Fibroblast of lung (primary cell): Measurements from ENCODE around the gene ERFE. TPM values are rescaled to one million over a fixed set of nuclear protein-coding genes. Genes with fewer than 3 reads are reported as not detected.

Experiments used
- DNase-seq, 2 donors: peaks; one replicate each; pipeline versions ENCODE4 v3.0.0 to v3.0.0-alpha.2; 2010; ENCODE audit warnings: low read depth in 2 of 2
- H2AFZ ChIP-seq: 2 replicates; pipeline ENCODE4 v1.5.1; 2012; ENCODE audit warnings: low read length, control low read depth, inconsistent platforms
- H3K27ac ChIP-seq: 2 replicates; pipeline ENCODE4 v1.5.1; 2011; ENCODE audit warnings: low read length, control low read depth; ENCODE audit not compliant: insufficient read depth
- H3K27me3 ChIP-seq: 2 replicates; pipeline ENCODE4 v1.5.1; 2011; ENCODE audit warnings: mild to moderate bottlenecking, low read length; ENCODE audit not compliant: control insufficient read depth, insufficient read depth
- H3K36me3 ChIP-seq: 2 replicates; pipeline ENCODE4 v1.5.1; 2011; ENCODE audit warnings: low read length; ENCODE audit not compliant: control insufficient read depth, insufficient read depth
- H3K4me1 ChIP-seq: 2 replicates; pipeline ENCODE4 v1.5.1; 2011; ENCODE audit warnings: low read length; ENCODE audit not compliant: control insufficient read depth, insufficient read depth; ENCODE audit errors: extremely low read depth
- H3K4me2 ChIP-seq: 2 replicates; pipeline ENCODE4 v1.5.1; 2011; ENCODE audit warnings: low read length, control low read depth; ENCODE audit not compliant: insufficient read depth; ENCODE audit errors: extremely low read depth
- H3K4me3 ChIP-seq, 4 experiments: fragments of 200-600 bp in 1 of 4; sonication (generic) in 1 of 4; replicated peaks in 1 of 4; 2 replicates each; pipeline ENCODE4 v1.5.1; 2011 to 2016; ENCODE audit warnings: low read length in 4 of 4, low read depth in 3 of 4, mild to moderate bottlenecking in 3 of 4, control low read depth in 2 of 4, inconsistent platforms in 1 of 4, mixed read lengths in 1 of 4; ENCODE audit not compliant: insufficient read depth in 1 of 4; ENCODE audit errors: control extremely low read depth in 1 of 4
- H3K79me2 ChIP-seq: 2 replicates; pipeline ENCODE4 v1.5.1; 2012; ENCODE audit warnings: mild to moderate bottlenecking, low read length, inconsistent platforms; ENCODE audit not compliant: control insufficient read depth, insufficient read depth
- H3K9ac ChIP-seq: 2 replicates; pipeline ENCODE4 v1.5.1; 2011; ENCODE audit warnings: mild to moderate bottlenecking, low read length, control low read depth; ENCODE audit not compliant: insufficient read depth
- H3K9me3 ChIP-seq: 2 replicates; pipeline ENCODE4 v1.5.1; 2012; ENCODE audit warnings: low read depth, low read length; ENCODE audit not compliant: control insufficient read depth, insufficient read depth
- H4K20me1 ChIP-seq: 2 replicates; pipeline ENCODE4 v1.5.1; 2011; ENCODE audit warnings: low read length; ENCODE audit not compliant: control insufficient read depth, insufficient read depth; ENCODE audit errors: extremely low read depth
- CTCF ChIP-seq, 2 donors: IDR thresholded peaks in 1 of 2; conservative IDR thresholded peaks in 1 of 2; 1 replicate in 1 of 2; 2 replicates in 1 of 2; pipeline ENCODE4 v1.5.1; 2011 to 2012; ENCODE audit warnings: low read length in 2 of 2, control low read depth in 1 of 2, inconsistent platforms in 1 of 2, low read depth in 1 of 2, mild to moderate bottlenecking in 1 of 2
- EZH2 ChIP-seq: IDR thresholded peaks from 2 replicates; pipeline ENCODE4 v1.5.1; 2012; ENCODE audit warnings: low read length, control low read depth, mild to moderate bottlenecking; ENCODE audit errors: missing control alignments
- polyA plus RNA-seq, 2 donors: library from polyadenylated mRNA; depleted of rRNA in 1 of 2; stranded (reverse) in 1 of 2; unstranded in 1 of 2; fragments of >200 nt; gene quantifications; 2 replicates each; pipeline ENCODE4 v1.2.1, GENCODE V29; 2011 to 2012; ENCODE audit warnings: missing spikeins in 1 of 2
- total RNA-seq: library from RNA; depleted of rRNA; stranded (reverse); fragments of >200 nt; gene quantifications from 2 replicates; pipeline ENCODE4 v1.2.1, GENCODE V29; 2014

ERFE gene
- total and polyA plus RNA-seq, 2 donors (not counting 1 experiment from before 2014, with no cell fraction given), result 1.5 to 8.3 TPM

- Histone ChIP-seq H3K36me3 (no peaks in the 10 kb centered on the region), H3K27me3 (peaks cover 9% of the 10 kb centered on the region), H3K9ac (no peak overlapping the region), H2AFZ (no peak overlapping the region), H3K4me2 (no peak overlapping the region), H3K4me1 (peaks cover 4% of the 10 kb centered on the region), H4K20me1 (no peaks in the 10 kb centered on the region), H3K27ac (no peak overlapping the region), H3K9me3 (no peaks in the 10 kb centered on the region), H3K4me3 (no peak overlapping the region), H3K79me2 (no peaks in the 10 kb centered on the region)
- TF ChIP-seq EZH2 (no peak), CTCF (conservative IDR thresholded peaks at IDR 0.05 in 1 of 2, IDR thresholded peaks at IDR 0.05 in 1 of 2; ENCODE audit: low read depth in 1 of 2, low read length in 2 of 2) (no peak)
- DNase-seq, result no peak
Observed at GRCh38 chr2:238122287-238123217, 36.2 kb upstream of the ERFE start.

GRCh38 chr2:238123218-238123971 is 35.4 kb upstream of the ERFE start:
- peaks cover 4% of the 10 kb centered on the region for H3K4me1 ChIP-seq
- no peaks in the 10 kb centered on the region for H3K9me3 ChIP-seq
- DNase-seq, result no peak
- no peak for TF ChIP-seq CTCF (conservative IDR thresholded peaks at IDR 0.05 in 1 of 2, IDR thresholded peaks at IDR 0.05 in 1 of 2; ENCODE audit: low read depth in 1 of 2, low read length in 2 of 2)
- no peak for TF ChIP-seq EZH2
- H3K27ac ChIP-seq, result no peak overlapping the region
- H3K4me3 ChIP-seq, result no peak overlapping the region
- H2AFZ ChIP-seq, result no peak overlapping the region
- no peak overlapping the region for H3K4me2 ChIP-seq
- H3K79me2 ChIP-seq, result no peaks in the 10 kb centered on the region
- no peaks in the 10 kb centered on the region for H3K36me3 ChIP-seq
- peaks cover 7% of the 10 kb centered on the region for H3K27me3 ChIP-seq
- no peaks in the 10 kb centered on the region for H4K20me1 ChIP-seq
- H3K9ac ChIP-seq, result no peak overlapping the region

GRCh38 chr2:238123991-238124470 is 34.7 kb upstream of the ERFE start:
- no peak overlapping the region for H3K4me2 ChIP-seq
- TF ChIP-seq CTCF (conservative IDR thresholded peaks at IDR 0.05 in 1 of 2, IDR thresholded peaks at IDR 0.05 in 1 of 2; ENCODE audit: low read depth in 1 of 2, low read length in 2 of 2) (no peak), EZH2 (no peak)
- H3K27ac ChIP-seq, result no peak overlapping the region
- no peaks in the 10 kb centered on the region for H4K20me1 ChIP-seq
- H3K79me2 ChIP-seq, result no peaks in the 10 kb centered on the region
- H3K4me3 ChIP-seq, result no peak overlapping the region
- no peak overlapping the region for H2AFZ ChIP-seq
- peaks cover 4% of the 10 kb centered on the region for H3K4me1 ChIP-seq
- no peak for DNase-seq
- no peak overlapping the region for H3K9ac ChIP-seq
- H3K36me3 ChIP-seq, result no peaks in the 10 kb centered on the region
- H3K27me3 ChIP-seq, result peaks cover 7% of the 10 kb centered on the region
- H3K9me3 ChIP-seq, result no peaks in the 10 kb centered on the region
